HEK293 (cell line): ENCODE results near the gene CXXC4.

Experiments
- CTCF ChIA-PET: fragments of 350-600 bp; formaldehyde crosslinking; extraction: SDS; loops from one replicate; lab custom pipeline; 2021; ENCODE audit warnings: antibody characterized with exemption; lab: Yijun Ruan, JAX
- POLR2A ChIA-PET: fragments of 300-600 bp; formaldehyde crosslinking; extraction: SDS; loops from one replicate; lab custom pipeline; 2020; ENCODE audit warnings: antibody characterized with exemption, inconsistent platforms; lab: Yijun Ruan, JAX
- H3K27ac ChIP-seq: fragments of 200-500 bp; sonication (Bioruptor generic); 2 replicates; pipeline ENCODE4 v1.5.1; 2014; ENCODE audit warnings: low read depth, low read length, control low read depth, inconsistent platforms; ENCODE audit errors: extremely low read depth
- H3K36me3 ChIP-seq, 2 experiments: fragments of 200-500 bp in 1 of 2; sonication (Bioruptor generic) in 1 of 2; 1 replicate in 1 of 2; 2 replicates in 1 of 2; pipeline ENCODE4 v1.5.1; 2014 to 2017; ENCODE audit warnings: inconsistent platforms in 2 of 2, low read length in 2 of 2; ENCODE audit not compliant: control insufficient read depth in 2 of 2, insufficient read depth in 1 of 2
- H3K4me1 ChIP-seq: fragments of 200-500 bp; sonication (Bioruptor generic); 2 replicates; pipeline ENCODE4 v1.5.1; 2014; ENCODE audit warnings: mild to moderate bottlenecking, low read length, inconsistent platforms; ENCODE audit not compliant: control insufficient read depth, insufficient read depth
- H3K4me3 ChIP-seq: 2 replicates; pipeline ENCODE4 v1.5.1; 2011; ENCODE audit warnings: low read depth, mild to moderate bottlenecking, control low read depth, low read length, moderate library complexity
- H3K9me3 ChIP-seq: fragments of 200-500 bp; sonication (Bioruptor generic); 2 replicates; pipeline ENCODE4 v1.5.1; 2014; ENCODE audit warnings: low read depth, low read length, inconsistent platforms; ENCODE audit not compliant: control insufficient read depth, insufficient read depth
- EGR2 ChIP-seq: fragments of 450-650 bp; formaldehyde crosslinking; IDR thresholded peaks from 2 replicates; pipeline ENCODE4 v1.5.1; 2016; ENCODE audit warnings: low read depth, missing biosample characterization, missing genetic modification characterization
- HOXA7 ChIP-seq: sonication (generic); formaldehyde crosslinking; IDR thresholded peaks from 2 replicates; pipeline ENCODE4 v1.8.1; 2022; ENCODE audit warnings: missing genetic modification reagents, borderline replicate concordance
- ZNF132 ChIP-seq: fragments of 450-650 bp; formaldehyde crosslinking; IDR thresholded peaks from 2 replicates; pipeline ENCODE4 v1.5.1; 2017; ENCODE audit warnings: missing biosample characterization, missing genetic modification characterization, borderline replicate concordance
- ZNF140 ChIP-seq: fragments of 450-650 bp; formaldehyde crosslinking; IDR thresholded peaks from 2 replicates; pipeline ENCODE4 v1.5.1; 2016; ENCODE audit warnings: missing biosample characterization, missing genetic modification characterization
- ZNF155 ChIP-seq: fragments of 450-650 bp; formaldehyde crosslinking; IDR thresholded peaks from 2 replicates; pipeline ENCODE4 v1.5.1; 2016; ENCODE audit warnings: missing biosample characterization, missing genetic modification characterization
- ZNF214 ChIP-seq: fragments of 450-650 bp; formaldehyde crosslinking; IDR thresholded peaks from 2 replicates; pipeline ENCODE4 v1.5.1; 2017; ENCODE audit warnings: missing biosample characterization, mild to moderate bottlenecking, missing genetic modification characterization, borderline replicate concordance
- ZNF514 ChIP-seq: fragments of 450-650 bp; formaldehyde crosslinking; IDR thresholded peaks from 2 replicates; pipeline ENCODE4 v1.5.1; 2016; ENCODE audit warnings: missing biosample characterization, missing genetic modification characterization
- ZNF645 ChIP-seq: fragments of 450-650 bp; formaldehyde crosslinking; IDR thresholded peaks from 2 replicates; pipeline ENCODE4; 2016; ENCODE audit warnings: missing biosample characterization, missing genetic modification characterization
- ZNF704 ChIP-seq: fragments of 450-650 bp; formaldehyde crosslinking; IDR thresholded peaks from 2 replicates; pipeline ENCODE4 v1.5.1; 2016; ENCODE audit warnings: missing biosample characterization, missing genetic modification characterization
- ZNF843 ChIP-seq: fragments of 450-650 bp; formaldehyde crosslinking; IDR thresholded peaks from 2 replicates; pipeline ENCODE4 v1.5.1; 2016; ENCODE audit warnings: missing biosample characterization, missing genetic modification characterization
- TF ChIP-seq, protein P1 (sequence below): fragments of 450-650 bp; formaldehyde crosslinking; IDR thresholded peaks from 2 replicates; pipeline ENCODE4 v1.5.1; 2016; ENCODE audit warnings: missing biosample characterization, missing genetic modification characterization
- TF ChIP-seq, protein P2 (sequence below): fragments of 450-650 bp; formaldehyde crosslinking; IDR thresholded peaks from 2 replicates; pipeline ENCODE4 v1.5.1; 2016; ENCODE audit warnings: missing biosample characterization, missing genetic modification characterization
- TF ChIP-seq, protein P3 (sequence below): fragments of 450-650 bp; formaldehyde crosslinking; IDR thresholded peaks from 2 replicates; pipeline ENCODE4 v1.5.1; 2016; ENCODE audit warnings: missing biosample characterization, missing genetic modification characterization

CXXC4 gene

GRCh38 chr4:104531390-104531789 is 36.7 kb upstream of the CXXC4 start:
- H3K4me1 ChIP-seq = no peaks in the 10 kb centered on the region
- no peaks in the 10 kb centered on the region for H3K36me3 ChIP-seq
- CTCF ChIA-PET = interaction anchor here (0.5 to 0.6 kb wide), 2 partner anchors 648 to 1429 kb away, joined by 3 to 4 read pairs; no protein-coding TSS in a partner anchor
- no peaks in the 10 kb centered on the region for H3K9me3 ChIP-seq
- no peak overlapping the region for H3K27ac ChIP-seq
- no peak overlapping the region for H3K4me3 ChIP-seq
- TF ChIP-seq ZNF843 (tag by site-specific recombination) (no peak), ZNF214 (tag by site-specific recombination) (no peak), EGR2 (tag by site-specific recombination) (no peak), HOXA7 (CRISPR knock-in tag) (no peak), ZNF514 (tag by site-specific recombination) (no peak), ZNF155 (no peak), ZNF140 (no peak)
- TF ChIP-seq, protein P1, sequence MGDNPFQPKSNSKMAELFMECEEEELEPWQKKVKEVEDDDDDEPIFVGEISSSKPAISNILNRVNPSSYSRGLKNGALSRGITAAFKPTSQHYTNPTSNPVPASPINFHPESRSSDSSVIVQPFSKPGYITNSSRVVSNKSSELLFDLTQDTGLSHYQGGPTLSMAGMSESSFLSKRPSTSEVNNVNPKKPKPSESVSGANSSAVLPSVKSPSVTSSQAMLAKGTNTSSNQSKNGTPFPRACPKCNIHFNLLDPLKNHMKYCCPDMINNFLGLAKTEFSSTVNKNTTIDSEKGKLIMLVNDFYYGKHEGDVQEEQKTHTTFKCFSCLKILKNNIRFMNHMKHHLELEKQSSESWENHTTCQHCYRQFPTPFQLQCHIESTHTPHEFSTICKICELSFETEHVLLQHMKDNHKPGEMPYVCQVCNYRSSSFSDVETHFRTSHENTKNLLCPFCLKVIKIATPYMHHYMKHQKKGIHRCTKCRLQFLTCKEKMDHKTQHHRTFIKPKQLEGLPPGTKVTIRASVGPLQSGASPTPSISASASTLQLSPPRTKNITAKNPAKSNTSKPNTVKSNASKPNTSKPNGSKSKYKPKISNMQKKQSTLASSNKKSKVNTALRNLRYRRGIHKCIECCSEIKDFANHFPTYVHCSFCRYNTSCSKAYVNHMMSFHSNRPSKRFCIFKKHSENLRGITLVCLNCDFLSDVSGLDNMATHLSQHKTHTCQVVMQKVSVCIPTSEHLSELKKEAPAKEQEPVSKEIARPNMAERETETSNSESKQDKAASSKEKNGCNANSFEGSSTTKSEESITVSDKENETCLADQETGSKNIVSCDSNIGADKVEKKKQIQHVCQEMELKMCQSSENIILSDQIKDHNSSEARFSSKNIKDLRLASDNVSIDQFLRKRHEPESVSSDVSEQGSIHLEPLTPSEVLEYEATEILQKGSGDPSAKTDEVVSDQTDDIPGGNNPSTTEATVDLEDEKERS (tag by site-specific recombination) = no peak
- TF ChIP-seq, protein P2, sequence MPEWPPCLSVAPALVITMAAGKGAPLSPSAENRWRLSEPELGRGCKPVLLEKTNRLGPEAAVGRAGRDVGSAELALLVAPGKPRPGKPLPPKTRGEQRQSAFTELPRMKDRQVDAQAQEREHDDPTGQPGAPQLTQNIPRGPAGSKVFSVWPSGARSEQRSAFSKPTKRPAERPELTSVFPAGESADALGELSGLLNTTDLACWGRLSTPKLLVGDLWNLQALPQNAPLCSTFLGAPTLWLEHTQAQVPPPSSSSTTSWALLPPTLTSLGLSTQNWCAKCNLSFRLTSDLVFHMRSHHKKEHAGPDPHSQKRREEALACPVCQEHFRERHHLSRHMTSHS (tag by site-specific recombination) = no peak
- POLR2A ChIA-PET = no interaction called here

DNA sequence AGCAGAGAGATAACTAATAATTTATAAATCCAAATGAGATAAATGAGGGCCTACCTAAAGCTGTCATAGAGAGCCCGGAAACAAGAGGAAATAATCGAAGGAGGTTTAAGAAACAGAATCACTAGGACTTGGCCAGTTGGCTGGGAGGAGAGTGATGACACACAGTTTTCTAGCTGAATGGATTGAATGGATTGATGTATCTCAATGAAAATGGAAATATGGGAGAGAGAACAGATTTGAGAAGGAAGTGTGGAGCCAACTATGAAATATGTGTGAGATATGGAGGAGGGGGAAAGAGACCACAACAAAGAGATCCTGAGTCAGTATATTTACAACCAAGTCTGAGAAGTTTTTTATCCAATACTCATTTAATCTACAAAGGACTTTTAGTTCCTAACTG is 35.7 kb upstream of the CXXC4 start:
- no peak overlapping the region for H3K27ac ChIP-seq
- H3K4me3 ChIP-seq = no peak overlapping the region
- no peaks in the 10 kb centered on the region for H3K4me1 ChIP-seq
- TF ChIP-seq ZNF645 = no peak
- TF ChIP-seq, all 188 proteins: peak for 0
- POLR2A ChIA-PET = interaction anchor here (0.7 kb wide), 1 partner anchor 330 kb away, joined by 3 read pairs; no protein-coding TSS in a partner anchor
- CTCF ChIA-PET = no interaction called here
- Histone ChIP-seq H3K9me3 (no peaks in the 10 kb centered on the region), H3K36me3 (no peaks in the 10 kb centered on the region)

- ChIA-PET CTCF (interaction anchor here (0.6 kb wide), 1 partner anchor 1143 kb away, joined by 3 read pairs; no protein-coding TSS in a partner anchor), POLR2A (no interaction called here)
- Histone ChIP-seq H3K36me3 (no peaks in the 10 kb centered on the region), H3K4me1 (no peaks in the 10 kb centered on the region), H3K27ac (no peak overlapping the region), H3K9me3 (no peaks in the 10 kb centered on the region), H3K4me3 (no peak overlapping the region)
- TF ChIP-seq, protein P1 (tag by site-specific recombination) = no peak
- no peak for TF ChIP-seq ZNF704
- no peak for TF ChIP-seq ZNF132 (tag by site-specific recombination)
- TF ChIP-seq, protein P3, sequence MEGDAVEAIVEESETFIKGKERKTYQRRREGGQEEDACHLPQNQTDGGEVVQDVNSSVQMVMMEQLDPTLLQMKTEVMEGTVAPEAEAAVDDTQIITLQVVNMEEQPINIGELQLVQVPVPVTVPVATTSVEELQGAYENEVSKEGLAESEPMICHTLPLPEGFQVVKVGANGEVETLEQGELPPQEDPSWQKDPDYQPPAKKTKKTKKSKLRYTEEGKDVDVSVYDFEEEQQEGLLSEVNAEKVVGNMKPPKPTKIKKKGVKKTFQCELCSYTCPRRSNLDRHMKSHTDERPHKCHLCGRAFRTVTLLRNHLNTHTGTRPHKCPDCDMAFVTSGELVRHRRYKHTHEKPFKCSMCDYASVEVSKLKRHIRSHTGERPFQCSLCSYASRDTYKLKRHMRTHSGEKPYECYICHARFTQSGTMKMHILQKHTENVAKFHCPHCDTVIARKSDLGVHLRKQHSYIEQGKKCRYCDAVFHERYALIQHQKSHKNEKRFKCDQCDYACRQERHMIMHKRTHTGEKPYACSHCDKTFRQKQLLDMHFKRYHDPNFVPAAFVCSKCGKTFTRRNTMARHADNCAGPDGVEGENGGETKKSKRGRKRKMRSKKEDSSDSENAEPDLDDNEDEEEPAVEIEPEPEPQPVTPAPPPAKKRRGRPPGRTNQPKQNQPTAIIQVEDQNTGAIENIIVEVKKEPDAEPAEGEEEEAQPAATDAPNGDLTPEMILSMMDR (tag by site-specific recombination) = no peak
Observed at GRCh38 chr4:104524591-104524990, 29.9 kb upstream of the CXXC4 start.
